HCT116 (cell line): ENCODE data around the gene CUEDC1. TPM values are rescaled to one million over a fixed set of nuclear protein-coding genes. Genes with fewer than 3 reads are reported as not detected.

Experiments
- ATAC-seq: fragments of 200-7000 bp; cut with Tn5 transposase; 2 replicates; pipeline ENCODE4 v1.9.1; 2020; ENCODE audit warnings: mild to moderate bottlenecking, moderate library complexity
- BruUV-seq: library from RNA; stranded (reverse); fragments of 400-500 nt; replicated peaks from 2 replicates; lab custom pipeline; 2021; lab: Mats Ljungman, UMichigan
- CTCF ChIA-PET: fragments of 300-600 bp; sonication (Branson Sonifier 250); formaldehyde crosslinking; loops from one replicate; lab custom pipeline; 2021; ENCODE audit warnings: antibody characterized with exemption; lab: Charles Lee
- POLR2A ChIA-PET: fragments of 300-600, 350-600 bp; sonication (Branson Sonifier 250); formaldehyde crosslinking; loops from one replicate; lab custom pipeline; 2021; ENCODE audit warnings: antibody characterized with exemption; lab: Charles Lee
- RAD21 ChIA-PET, 2 experiments: fragments of 300-600 bp; sonication (Branson Sonifier 250); formaldehyde crosslinking; loops; one replicate each; lab custom pipeline; 2023; ENCODE audit warnings: low total read pairs in 2 of 2; ENCODE audit not compliant: uncharacterized antibody in 2 of 2, unreplicated experiment in 2 of 2, low non-redundant PET in 1 of 2; lab: Charles Lee
- DNase-seq: peaks from one replicate; pipeline ENCODE4 v3.0.0-alpha.2; 2010; ENCODE audit warnings: low read depth, low spot score
- H2AFZ ChIP-seq: fragments of 200-600 bp; shearing (Covaris generic), sonication (generic); 2 replicates; pipeline ENCODE4 v1.6.1; 2017; ENCODE audit warnings: low read depth, mixed run types, mixed read lengths, antibody characterized with exemption, low read length; ENCODE audit not compliant: poor library complexity, severe bottlenecking
- H3K27ac ChIP-seq: 2 replicates; pipeline ENCODE4 v1.5.1; 2012; ENCODE audit warnings: low read depth, low read length
- H3K27me3 ChIP-seq: fragments of 200-600 bp; sonication (generic); 2 replicates; pipeline ENCODE4 v1.6.1; 2016; ENCODE audit warnings: mixed run types, low read length, mixed read lengths; ENCODE audit not compliant: insufficient read depth
- H3K36me3 ChIP-seq, 2 experiments: fragments of 200-500 bp in 1 of 2; fragments of 200-600 bp in 1 of 2; sonication (Bioruptor generic) in 1 of 2; sonication (generic) in 1 of 2; 2 replicates each; pipeline versions ENCODE4 v1.5.1 to v1.6.1; 2014 to 2016; ENCODE audit warnings: low read length in 2 of 2, inconsistent platforms in 1 of 2, mixed read lengths in 1 of 2, mixed run types in 1 of 2; ENCODE audit not compliant: insufficient read depth in 2 of 2, control insufficient read depth in 1 of 2
- H3K4me1 ChIP-seq, 2 experiments: fragments of 200-600 bp in 1 of 2; sonication (generic) in 1 of 2; 2 replicates each; pipeline versions ENCODE4 v1.5.1 to v1.6.1; 2012 to 2017; ENCODE audit warnings: low read length in 2 of 2, inconsistent platforms in 1 of 2, mild to moderate bottlenecking in 1 of 2, mixed read lengths in 1 of 2, mixed run types in 1 of 2, moderate library complexity in 1 of 2; ENCODE audit not compliant: insufficient read depth in 2 of 2, control insufficient read depth in 1 of 2
- H3K4me2 ChIP-seq: fragments of 200-600 bp; sonication (generic); 2 replicates; pipeline ENCODE4 v1.6.1; 2017; ENCODE audit warnings: mixed run types, low read length, mixed read lengths
- H3K4me3 ChIP-seq, 2 experiments: fragments of 200-600 bp in 1 of 2; sonication (generic) in 1 of 2; replicated peaks in 1 of 2; 2 replicates each; pipeline ENCODE4 v1.5.1; 2011 to 2016; ENCODE audit warnings: low read length in 2 of 2, control low read depth in 1 of 2, low read depth in 1 of 2, mild to moderate bottlenecking in 1 of 2, mixed read lengths in 1 of 2, mixed run types in 1 of 2
- H3K79me2 ChIP-seq: fragments of 200-600 bp; sonication (generic); 2 replicates; pipeline ENCODE4 v1.6.1; 2017; ENCODE audit warnings: mild to moderate bottlenecking, mixed run types, low read length, moderate library complexity, mixed read lengths; ENCODE audit not compliant: insufficient read depth
- H3K9ac ChIP-seq: fragments of 200-600 bp; sonication (generic); 2 replicates; pipeline ENCODE4 v1.6.1; 2016; ENCODE audit warnings: low read length, mixed read lengths
- H3K9me2 ChIP-seq: fragments of 200-600 bp; sonication (generic), shearing (Covaris generic); 2 replicates; pipeline ENCODE4 v1.6.1; 2017; ENCODE audit warnings: mixed run types, mild to moderate bottlenecking, moderate library complexity; ENCODE audit not compliant: insufficient read depth
- H3K9me3 ChIP-seq, 2 experiments: fragments of 200-500 bp in 1 of 2; fragments of 200-600 bp in 1 of 2; sonication (Bioruptor generic) in 1 of 2; sonication (generic) in 1 of 2; 2 replicates each; pipeline ENCODE4 v1.6.1; 2014 to 2017; ENCODE audit warnings: low read length in 2 of 2, mixed read lengths in 2 of 2, inconsistent platforms in 1 of 2, low read depth in 1 of 2, mild to moderate bottlenecking in 1 of 2, mixed run types in 1 of 2, moderate library complexity in 1 of 2; ENCODE audit not compliant: control insufficient read depth in 1 of 2, insufficient read depth in 1 of 2
- H4K20me1 ChIP-seq: fragments of 200-600 bp; sonication (generic), shearing (Covaris generic); 2 replicates; pipeline ENCODE4 v1.6.1; 2017; ENCODE audit warnings: mixed run types, mild to moderate bottlenecking, moderate library complexity; ENCODE audit not compliant: insufficient read depth
- ELF1 ChIP-seq: IDR thresholded peaks from 2 replicates; pipeline ENCODE4 v1.6.1; 2012; ENCODE audit warnings: low read depth, borderline replicate concordance
- POLR2AphosphoS5 ChIP-seq: IDR thresholded peaks from 2 replicates; pipeline ENCODE4 v1.6.1; 2011; ENCODE audit warnings: mild to moderate bottlenecking, low read depth, low read length, moderate library complexity
- SIN3A ChIP-seq: IDR thresholded peaks from 2 replicates; pipeline ENCODE4 v1.6.1; 2012; ENCODE audit warnings: low read depth
- SP1 ChIP-seq: IDR thresholded peaks from 2 replicates; pipeline ENCODE4 v1.6.1; 2012; ENCODE audit warnings: low read depth
- TCF7L2 ChIP-seq: IDR thresholded peaks from 2 replicates; pipeline ENCODE4 v1.7.0; 2011; ENCODE audit warnings: borderline replicate concordance, inconsistent platforms; ENCODE audit not compliant: insufficient read depth, insufficient read length; ENCODE audit errors: extremely low read depth
- YY1 ChIP-seq: IDR thresholded peaks from 2 replicates; pipeline ENCODE4 v1.6.1; 2011; ENCODE audit warnings: low read length, low read depth, moderate library complexity, mild to moderate bottlenecking; ENCODE audit not compliant: insufficient replicate concordance; ENCODE audit errors: extremely low read depth
- ZFX ChIP-seq: fragments of 450-650 bp; IDR thresholded peaks from 2 replicates; pipeline ENCODE4 v1.6.1; 2017
- intact Hi-C: fragments of 100-400 bp; cut with micrococcal nuclease; formaldehyde crosslinking; loops from 2 replicates; pipeline ENCODE4 v1.10.0; 2022
- total RNA-seq: library from RNA; stranded (reverse); gene quantifications from one replicate; pipeline ENCODE4 v1.2.1, GENCODE V29; 2021; ENCODE audit not compliant: unreplicated experiment
- TF ChIP-seq, protein P1 (sequence below), 3 experiments: fragments of 200-600 bp in 1 of 3; sonication (generic) in 1 of 3; IDR thresholded peaks in 2 of 3; conservative IDR thresholded peaks in 1 of 3; 2 replicates each; pipeline ENCODE4 v1.5.1; 2012 to 2017; ENCODE audit warnings: low read depth in 2 of 3, low read length in 2 of 3, antibody characterized with exemption in 1 of 3, borderline replicate concordance in 1 of 3, control low read depth in 1 of 3, mild to moderate bottlenecking in 1 of 3, mixed read lengths in 1 of 3, mixed run types in 1 of 3, moderate library complexity in 1 of 3; ENCODE audit not compliant: insufficient read depth in 1 of 3
- TF ChIP-seq, protein P2 (sequence below): IDR thresholded peaks from 2 replicates; pipeline ENCODE4 v1.6.1; 2011; ENCODE audit warnings: mild to moderate bottlenecking, low read length, moderate library complexity; ENCODE audit not compliant: insufficient replicate concordance; ENCODE audit errors: extremely low read depth

The CUEDC1 gene
- total RNA-seq, 1 experiment from 2014 or later = 60.2 TPM

DNA sequence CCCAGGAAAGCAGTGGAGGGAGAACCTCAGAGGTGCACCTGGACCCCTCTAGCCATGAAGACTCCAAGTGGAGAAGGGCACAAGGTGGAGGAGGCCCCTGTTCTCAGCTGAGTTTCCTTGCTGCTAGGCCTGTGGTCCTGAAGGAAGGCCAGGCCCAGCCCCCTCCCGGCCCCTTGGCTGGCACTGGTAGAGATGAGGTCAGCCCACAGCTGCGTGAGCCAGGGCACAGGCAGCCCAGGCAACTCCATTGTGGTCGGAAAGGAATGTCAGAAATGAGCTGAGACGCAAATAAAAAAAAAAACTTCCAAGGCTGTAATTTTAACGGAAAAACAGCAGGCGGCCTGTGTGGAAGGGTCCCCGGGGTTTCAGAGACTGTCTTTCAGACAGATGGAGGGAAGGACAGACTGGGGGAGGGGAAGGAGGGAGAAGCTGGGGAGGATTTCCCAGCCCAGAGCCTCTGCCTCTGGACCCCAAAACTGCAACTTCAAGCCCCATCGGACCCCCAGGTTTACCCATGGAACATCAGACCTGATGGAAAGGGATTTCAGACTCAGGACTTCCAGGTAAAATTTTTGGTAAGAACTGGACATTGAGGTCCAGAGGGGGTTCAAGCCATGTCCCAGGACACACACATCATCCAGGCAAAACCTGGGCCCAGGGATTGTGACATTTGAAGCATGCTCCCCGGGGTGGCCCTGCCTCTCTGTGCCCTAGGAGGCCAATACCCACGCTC lies 79.8 kb downstream of the CUEDC1 start:
- Histone ChIP-seq H3K4me1 (peaks cover 71 to 98% of the 10 kb centered on the region in 2 experiments), H3K27ac (peak overlapping the region; percentile 68), H2AFZ (no peak overlapping the region), H3K4me3 (peak overlapping the region; percentile 17 to 45), H3K9me2 (no peaks in the 10 kb centered on the region), H3K9ac (peak overlapping the region; percentile 72), H3K4me2 (peak overlapping the region; percentile 86), H3K36me3 (peaks cover 2 to 39% of the 10 kb centered on the region in 2 experiments; a peak in 2 of 4 replicates), H4K20me1 (no peaks in the 10 kb centered on the region), H3K27me3 (no peaks in the 10 kb centered on the region), H3K9me3 (no peaks in the 10 kb centered on the region), H3K79me2 (peaks cover 4% of the 10 kb centered on the region; the same call in 1 of the 2 replicates)
- TF ChIP-seq SIN3A = no peak
- no peak for TF ChIP-seq SP1
- no peak; the same call in 1 of the 2 replicates for TF ChIP-seq ZFX
- TF ChIP-seq, protein P1, sequence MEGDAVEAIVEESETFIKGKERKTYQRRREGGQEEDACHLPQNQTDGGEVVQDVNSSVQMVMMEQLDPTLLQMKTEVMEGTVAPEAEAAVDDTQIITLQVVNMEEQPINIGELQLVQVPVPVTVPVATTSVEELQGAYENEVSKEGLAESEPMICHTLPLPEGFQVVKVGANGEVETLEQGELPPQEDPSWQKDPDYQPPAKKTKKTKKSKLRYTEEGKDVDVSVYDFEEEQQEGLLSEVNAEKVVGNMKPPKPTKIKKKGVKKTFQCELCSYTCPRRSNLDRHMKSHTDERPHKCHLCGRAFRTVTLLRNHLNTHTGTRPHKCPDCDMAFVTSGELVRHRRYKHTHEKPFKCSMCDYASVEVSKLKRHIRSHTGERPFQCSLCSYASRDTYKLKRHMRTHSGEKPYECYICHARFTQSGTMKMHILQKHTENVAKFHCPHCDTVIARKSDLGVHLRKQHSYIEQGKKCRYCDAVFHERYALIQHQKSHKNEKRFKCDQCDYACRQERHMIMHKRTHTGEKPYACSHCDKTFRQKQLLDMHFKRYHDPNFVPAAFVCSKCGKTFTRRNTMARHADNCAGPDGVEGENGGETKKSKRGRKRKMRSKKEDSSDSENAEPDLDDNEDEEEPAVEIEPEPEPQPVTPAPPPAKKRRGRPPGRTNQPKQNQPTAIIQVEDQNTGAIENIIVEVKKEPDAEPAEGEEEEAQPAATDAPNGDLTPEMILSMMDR (IDR thresholded peaks at IDR 0.05 in 2 of 3, conservative IDR thresholded peaks at IDR 0.05 in 1 of 3; ENCODE audit: borderline replicate concordance in 1 of 3, insufficient read depth in 1 of 3, low read depth in 2 of 3, low read length in 2 of 3) = peak in 2 of 3 experiments; percentile 55 to 60; a peak in 4 of 6 replicates
- peak; percentile 66; the same call in 1 of the 2 replicates for TF ChIP-seq POLR2AphosphoS5
- TF ChIP-seq ELF1 = no peak
- peak; percentile 78 for TF ChIP-seq TCF7L2
- TF ChIP-seq, protein P2, sequence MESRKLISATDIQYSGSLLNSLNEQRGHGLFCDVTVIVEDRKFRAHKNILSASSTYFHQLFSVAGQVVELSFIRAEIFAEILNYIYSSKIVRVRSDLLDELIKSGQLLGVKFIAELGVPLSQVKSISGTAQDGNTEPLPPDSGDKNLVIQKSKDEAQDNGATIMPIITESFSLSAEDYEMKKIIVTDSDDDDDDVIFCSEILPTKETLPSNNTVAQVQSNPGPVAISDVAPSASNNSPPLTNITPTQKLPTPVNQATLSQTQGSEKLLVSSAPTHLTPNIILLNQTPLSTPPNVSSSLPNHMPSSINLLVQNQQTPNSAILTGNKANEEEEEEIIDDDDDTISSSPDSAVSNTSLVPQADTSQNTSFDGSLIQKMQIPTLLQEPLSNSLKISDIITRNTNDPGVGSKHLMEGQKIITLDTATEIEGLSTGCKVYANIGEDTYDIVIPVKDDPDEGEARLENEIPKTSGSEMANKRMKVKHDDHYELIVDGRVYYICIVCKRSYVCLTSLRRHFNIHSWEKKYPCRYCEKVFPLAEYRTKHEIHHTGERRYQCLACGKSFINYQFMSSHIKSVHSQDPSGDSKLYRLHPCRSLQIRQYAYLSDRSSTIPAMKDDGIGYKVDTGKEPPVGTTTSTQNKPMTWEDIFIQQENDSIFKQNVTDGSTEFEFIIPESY = peak; percentile 30
- TF ChIP-seq YY1 = peak; percentile 58
- intact Hi-C loops = loop anchor here (5.0 kb wide), 1 partner anchor 112 kb away; the partner anchor contains the start of gene VEZF1
- ChIA-PET RAD21 (interaction anchor here (0.6 to 1.9 kb wide), 9 partner anchors 15 to 113 kb away, joined by 3 to 10 read pairs (median 4); partner anchors contain the start of gene VEZF1 (in 1 of the 2)), POLR2A (interaction anchor here (0.6 to 1.5 kb wide), 4 partner anchors 14 to 207 kb away, joined by 3 to 4 read pairs (median 3); partner anchors contain the start of gene DYNLL2), CTCF (interaction anchor here (0.8 to 4.3 kb wide), 11 partner anchors 15 to 297 kb away, joined by 3 to 28 read pairs (median 5); no protein-coding TSS in a partner anchor)
- ATAC-seq (peak; percentile 81), DNase-seq (peak; percentile 90)
- BruUV-seq = no TSS peak
